22Rv1 (cell line): ENCODE data around the gene PDE4B.

Experiments
- H3K27ac ChIP-seq: fragments of 450-650 bp; 2 replicates; pipeline ENCODE4 v1.5.1; 2017
- CTCF ChIP-seq: fragments of 450-650 bp; IDR thresholded peaks from 2 replicates; pipeline ENCODE4 v1.5.1; 2017; ENCODE audit warnings: mild to moderate bottlenecking
- ZFX ChIP-seq: fragments of 450-650 bp; IDR thresholded peaks from 2 replicates; pipeline ENCODE4 v1.6.1; 2017; ENCODE audit warnings: antibody characterized with exemption, borderline replicate concordance

PDE4B gene

GRCh38 chr1:66258404-66259105 lies 465.9 kb downstream of the PDE4B start:
- TF ChIP-seq CTCF: no peak
- no peak for TF ChIP-seq ZFX
- no peak overlapping the region for H3K27ac ChIP-seq

GRCh38 chr1:66261364-66261763 lies 468.7 kb downstream of the PDE4B start:
- TF ChIP-seq CTCF: no peak
- TF ChIP-seq ZFX: no peak
- H3K27ac ChIP-seq: no peak overlapping the region; the same call in 1 of the 2 replicates

- peak overlapping the region; percentile 37 for H3K27ac ChIP-seq
- TF ChIP-seq ZFX (no peak), CTCF (no peak)
Observed at GRCh38 chr1:66262208-66262963, 469.7 kb downstream of the PDE4B start.

- H3K27ac ChIP-seq: no peak overlapping the region
- TF ChIP-seq ZFX: no peak
- no peak for TF ChIP-seq CTCF
Observed at GRCh38 chr1:66265268-66265667, 472.6 kb downstream of the PDE4B start.

- TF ChIP-seq CTCF (no peak), ZFX (no peak)
- peak overlapping the region; percentile 19 for H3K27ac ChIP-seq
Observed at GRCh38 chr1:66265796-66266195, 473.1 kb downstream of the PDE4B start.

- peak overlapping the region; percentile 19 for H3K27ac ChIP-seq
- TF ChIP-seq CTCF: no peak
- TF ChIP-seq ZFX: no peak
Observed at GRCh38 chr1:66266350-66266749, 473.7 kb downstream of the PDE4B start.

GRCh38 chr1:66266756-66267155 lies 474.1 kb downstream of the PDE4B start:
- TF ChIP-seq CTCF: no peak
- no peak for TF ChIP-seq ZFX
- peak overlapping the region; percentile 19 for H3K27ac ChIP-seq
